HepG2 (cell line): ENCODE data around the gene CCDC117. TPM values are rescaled to one million over a fixed set of nuclear protein-coding genes. Genes with fewer than 3 reads are reported as not detected.

Experiments
- ADNP ChIP-seq: sonication (generic); formaldehyde crosslinking; IDR thresholded peaks from 2 replicates; pipeline ENCODE4 v1.4.0; 2020; ENCODE audit warnings: missing genetic modification reagents
- EED ChIP-seq: sonication (generic); formaldehyde crosslinking; IDR thresholded peaks from 2 replicates; pipeline ENCODE4 v1.5.0; 2020; ENCODE audit warnings: mild to moderate bottlenecking, missing genetic modification reagents
- EZH2 ChIP-seq: conservative IDR thresholded peaks from 2 replicates; pipeline ENCODE4 v1.6.1; 2012; ENCODE audit warnings: mild to moderate bottlenecking, low read depth, low read length, moderate library complexity
- FOXA3 ChIP-seq: IDR thresholded peaks from 2 replicates; pipeline ENCODE4 v1.6.1; 2016; ENCODE audit warnings: missing genetic modification reagents, missing compliant biosample characterization
- FOXC1 ChIP-seq: sonication (generic); formaldehyde crosslinking; IDR thresholded peaks from 2 replicates; pipeline ENCODE4 v1.8.0; 2022; ENCODE audit warnings: mild to moderate bottlenecking, missing genetic modification reagents, borderline replicate concordance
- HBP1 ChIP-seq: IDR thresholded peaks from 2 replicates; pipeline ENCODE4 v1.6.1; 2016; ENCODE audit warnings: low read depth, control low read depth
- HMG20A ChIP-seq: IDR thresholded peaks from 2 replicates; pipeline ENCODE4 v1.6.1; 2016; ENCODE audit warnings: borderline replicate concordance
- MIER2 ChIP-seq: IDR thresholded peaks from 2 replicates; pipeline ENCODE4 v1.6.1; 2016; ENCODE audit warnings: missing biosample characterization, missing genetic modification reagents
- MTERF4 ChIP-seq: sonication (generic); formaldehyde crosslinking; IDR thresholded peaks from 2 replicates; pipeline ENCODE4 v1.8.0; 2023; ENCODE audit warnings: mild to moderate bottlenecking, missing genetic modification reagents
- ONECUT2 ChIP-seq: sonication (generic); formaldehyde crosslinking; IDR thresholded peaks from 2 replicates; pipeline ENCODE4 v1.4.0; 2020; ENCODE audit warnings: missing genetic modification reagents
- POLR2G ChIP-seq: fragments of 200-400 bp; formaldehyde crosslinking; IDR thresholded peaks from 2 replicates; pipeline ENCODE4 v1.6.1; 2018; ENCODE audit warnings: mild to moderate bottlenecking, low read depth, low read length, moderate library complexity
- PRDM15 ChIP-seq: sonication (generic); formaldehyde crosslinking; IDR thresholded peaks from 2 replicates; pipeline ENCODE4 v1.4.0; 2020; ENCODE audit warnings: missing genetic modification reagents
- RARA ChIP-seq: IDR thresholded peaks from 2 replicates; pipeline ENCODE4 v1.6.1; 2016; ENCODE audit warnings: missing genetic modification reagents, missing compliant biosample characterization
- SMAD1 ChIP-seq: sonication (generic); formaldehyde crosslinking; IDR thresholded peaks from 2 replicates; pipeline ENCODE4 v1.4.0; 2020; ENCODE audit warnings: missing genetic modification reagents, low read depth, mild to moderate bottlenecking, borderline replicate concordance
- SMC3 ChIP-seq: IDR thresholded peaks from 2 replicates; pipeline ENCODE4 v1.6.1; 2011; ENCODE audit warnings: low read length, improper control_type of control experiment
- TAF15 ChIP-seq: fragments of 200-400 bp; formaldehyde crosslinking; IDR thresholded peaks from one replicate; pipeline ENCODE4 v1.6.1; 2018; ENCODE audit warnings: mild to moderate bottlenecking, low read depth, low read length; ENCODE audit not compliant: poor library complexity, severe bottlenecking
- ZNF138 ChIP-seq: sonication (generic); formaldehyde crosslinking; IDR thresholded peaks from 2 replicates; pipeline ENCODE4 v1.5.0; 2020; ENCODE audit warnings: mild to moderate bottlenecking, low read depth, missing genetic modification reagents
- ZNF331 ChIP-seq: sonication (generic); formaldehyde crosslinking; IDR thresholded peaks from 2 replicates; pipeline ENCODE4 v1.4.0; 2020; ENCODE audit warnings: missing genetic modification reagents
- ZNF354B ChIP-seq: sonication (generic); formaldehyde crosslinking; IDR thresholded peaks from 2 replicates; pipeline ENCODE4 v1.8.0; 2022; ENCODE audit warnings: mild to moderate bottlenecking, missing genetic modification reagents
- ZNF749 ChIP-seq: sonication (generic); formaldehyde crosslinking; IDR thresholded peaks from 2 replicates; pipeline ENCODE4 v1.8.0; 2022; ENCODE audit warnings: mild to moderate bottlenecking, missing genetic modification reagents, moderate library complexity, borderline replicate concordance
- ZNF776 ChIP-seq: sonication (generic); formaldehyde crosslinking; IDR thresholded peaks from 2 replicates; pipeline ENCODE4 v1.4.0; 2020; ENCODE audit warnings: mild to moderate bottlenecking, missing genetic modification reagents
- ZNF816 ChIP-seq: sonication (generic); formaldehyde crosslinking; IDR thresholded peaks from 2 replicates; pipeline ENCODE4 v1.8.0; 2022; ENCODE audit warnings: missing genetic modification reagents, mild to moderate bottlenecking, borderline replicate concordance
- ZSCAN9 ChIP-seq: IDR thresholded peaks from 2 replicates; pipeline ENCODE4 v1.6.1; 2016; ENCODE audit warnings: borderline replicate concordance
- polyA plus RNA-seq, 8 experiments: library from polyadenylated mRNA; depleted of rRNA in 3 of 8; stranded (reverse) in 7 of 8; unstranded in 1 of 8; fragments of >200 nt; fragmentation: Illumina TruSeq in 4 of 8; extraction: Trizol in 4 of 8; gene quantifications; 2 replicates each; pipeline versions ENCODE4 v1.2.1 to v1.2.3, GENCODE V29; 2011 to 2016; ENCODE audit warnings: low read depth in 4 of 8, missing spikeins in 1 of 8, mixed read lengths in 1 of 8; ENCODE audit not compliant: insufficient read depth in 1 of 8
- total RNA-seq, 5 experiments: library from RNA; depleted of rRNA; stranded (reverse); fragments of >200 nt; fragmentation: Illumina TruSeq; extraction: Trizol; gene quantifications; 2 replicates each; pipeline ENCODE4 v1.2.3, GENCODE V29; 2016; ENCODE audit warnings: low read depth in 1 of 5
- TF ChIP-seq, protein P1 (sequence below): IDR thresholded peaks from 2 replicates; pipeline ENCODE4 v1.6.1; 2016; ENCODE audit warnings: mild to moderate bottlenecking

The CCDC117 gene
- total and polyA plus RNA-seq, 2 of the 13 experiments (the other 11 are each of a cell fraction or from before 2014, with no cell fraction given) = 12.6 to 34.2 TPM

DNA sequence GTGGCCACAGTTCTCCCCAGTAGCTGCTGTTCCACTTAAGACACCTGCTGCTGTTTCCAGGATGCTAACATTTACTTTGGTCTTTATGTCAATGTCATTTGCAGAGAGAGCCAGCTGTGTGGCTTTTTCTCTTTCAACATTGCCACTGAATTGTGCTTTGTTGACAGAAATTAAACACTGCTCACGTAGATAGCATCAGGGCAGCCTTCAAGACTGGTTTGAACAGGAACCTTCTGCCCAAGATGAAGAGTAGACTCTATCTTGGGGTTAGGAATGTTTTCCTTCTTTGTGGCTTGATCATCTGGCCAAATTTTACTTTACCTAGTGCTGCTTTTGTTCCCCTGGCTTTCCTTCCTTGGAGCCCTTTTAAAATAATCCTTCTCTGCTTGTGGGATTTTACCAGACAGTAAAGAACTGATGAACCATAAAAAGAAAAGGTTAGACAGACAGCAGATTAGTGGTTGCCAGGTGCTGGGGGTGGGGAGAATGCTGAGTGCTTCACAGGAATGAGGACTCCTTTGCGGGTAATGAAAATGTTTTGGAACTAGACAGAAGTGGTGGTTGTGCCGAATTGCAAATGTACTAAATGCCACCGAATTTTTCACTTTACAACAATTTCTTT lies 50.5 kb downstream of the CCDC117 start (continued):
- TF ChIP-seq TAF15 (no peak), ZNF776 (no peak), FOXA3 (CRISPR knock-in tag) (peak; percentile 88), EED (CRISPR knock-in tag) (no peak), MIER2 (CRISPR knock-in tag) (no peak), HMG20A (peak; percentile 59; the same call in 1 of the 2 replicates), FOXC1 (CRISPR knock-in tag) (no peak), MTERF4 (CRISPR knock-in tag) (no peak), HBP1 (CRISPR knock-in tag) (no peak), RARA (CRISPR knock-in tag) (0 out of 2 replicates have a peak, but pooled peaks have one; percentile 17), ZNF331 (CRISPR knock-in tag) (0 out of 2 replicates have a peak, but pooled peaks have one; percentile 22), ADNP (CRISPR knock-in tag) (no peak), POLR2G (peak; percentile 44; the same call in 1 of the 2 replicates), PRDM15 (CRISPR knock-in tag) (no peak), ZSCAN9 (CRISPR knock-in tag) (no peak), ZNF138 (CRISPR knock-in tag) (no peak), SMC3 (no peak; the same call in 1 of the 2 replicates), ONECUT2 (CRISPR knock-in tag) (no peak), SMAD1 (CRISPR knock-in tag) (no peak), ZNF816 (CRISPR knock-in tag) (no peak), ZNF354B (CRISPR knock-in tag) (no peak), ZNF749 (no peak), EZH2 (no peak)
- TF ChIP-seq, protein P1, sequence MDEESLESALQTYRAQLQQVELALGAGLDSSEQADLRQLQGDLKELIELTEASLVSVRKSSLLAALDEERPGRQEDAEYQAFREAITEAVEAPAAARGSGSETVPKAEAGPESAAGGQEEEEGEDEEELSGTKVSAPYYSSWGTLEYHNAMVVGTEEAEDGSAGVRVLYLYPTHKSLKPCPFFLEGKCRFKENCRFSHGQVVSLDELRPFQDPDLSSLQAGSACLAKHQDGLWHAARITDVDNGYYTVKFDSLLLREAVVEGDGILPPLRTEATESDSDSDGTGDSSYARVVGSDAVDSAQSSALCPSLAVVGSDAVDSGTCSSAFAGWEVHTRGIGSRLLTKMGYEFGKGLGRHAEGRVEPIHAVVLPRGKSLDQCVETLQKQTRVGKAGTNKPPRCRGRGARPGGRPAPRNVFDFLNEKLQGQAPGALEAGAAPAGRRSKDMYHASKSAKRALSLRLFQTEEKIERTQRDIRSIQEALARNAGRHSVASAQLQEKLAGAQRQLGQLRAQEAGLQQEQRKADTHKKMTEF (CRISPR knock-in tag) = peak; percentile 40; the same call in 1 of the 2 replicates
